ENCODE results near the gene PLIN5.
"Not testable (repeated sequence)": the region's sequence is repeated elsewhere in the genome, so short reads cannot be mapped to it uniquely, and the experiment has no call there.

Gene PLIN5

GRCh38 chr19:4543842-4544647 is 9.0 kb upstream of the PLIN5 start:
- FAIRE-seq (no peak), DNase-seq (ENCODE audit: insufficient read length, low spot score) (no peak)

GRCh38 chr19:4542896-4543841 is 8.1 kb upstream of the PLIN5 start:
- DNase-seq (ENCODE audit: insufficient read length, low spot score) (no peak), FAIRE-seq (no peak)

- not testable (repeated sequence) for DNase-seq (ENCODE audit: insufficient read length, low spot score); FAIRE-seq
These were observed 6.8 kb upstream of the PLIN5 start for GRCh38 chr19:4541806-4542145.

- FAIRE-seq (no peak), DNase-seq (ENCODE audit: insufficient read length, low spot score) (no peak)
These were observed 6.2 kb upstream of the PLIN5 start for GRCh38 chr19:4541114-4541805.

- DNase-seq (ENCODE audit: insufficient read length, low spot score) (no peak), FAIRE-seq (no peak)
These were observed 4.9 kb upstream of the PLIN5 start, which contains the start of gene LRG1 for GRCh38 chr19:4539693-4540581. Gene LRG1 (minus strand): TSS chr19:4540036. CDS start chr19:4540013, 23 bp downstream.

GRCh38 chr19:4539169-4539692 is 4.2 kb upstream of the PLIN5 start:
- DNase-seq (ENCODE audit: insufficient read length, low spot score), result no peak
- FAIRE-seq, result no peak

GRCh38 chr19:4538601-4538954 is 3.6 kb upstream of the PLIN5 start:
- DNase-seq (ENCODE audit: insufficient read length, low spot score) (no peak), FAIRE-seq (no peak)

GRCh38 chr19:4537953-4538600 is 3.1 kb upstream of the PLIN5 start:
- FAIRE-seq, result no peak
- no peak for DNase-seq (ENCODE audit: insufficient read length, low spot score)

GRCh38 chr19:4536798-4537197 is 1.8 kb upstream of the PLIN5 start:
- FAIRE-seq, result no peak
- DNase-seq (ENCODE audit: insufficient read length, low spot score), result no peak

- no peak for FAIRE-seq
- no peak for DNase-seq (ENCODE audit: insufficient read length, low spot score)
These were observed 1.1 kb downstream of the PLIN5 start for GRCh38 chr19:4533835-4534424.

GRCh38 chr19:4533334-4533733 is 1.7 kb downstream of the PLIN5 start:
- FAIRE-seq (no peak), DNase-seq (ENCODE audit: insufficient read length, low spot score) (no peak)

GRCh38 chr19:4531562-4532165 is 3.4 kb downstream of the PLIN5 start:
- DNase-seq (ENCODE audit: insufficient read length, low spot score) (no peak), FAIRE-seq (no peak)

GRCh38 chr19:4529924-4530522 is 5.0 kb downstream of the PLIN5 start:
- DNase-seq (ENCODE audit: insufficient read length, low spot score), result no peak
- FAIRE-seq, result no peak

- no peak for FAIRE-seq
These were observed 6.2 kb downstream of the PLIN5 start for GRCh38 chr19:4528843-4529242.

GRCh38 chr19:4527377-4527776 is 7.6 kb downstream of the PLIN5 start:
- DNase-seq (ENCODE audit: insufficient read length, low spot score); FAIRE-seq: not testable (repeated sequence)

More at GRCh38 chr19:4528843-4529242, 6.2 kb downstream of the PLIN5 start:
- no peak for DNase-seq (ENCODE audit: insufficient read length, low spot score)

- DNase-seq (ENCODE audit: insufficient read length, low spot score), result no peak
These were observed 9.4 kb downstream of the PLIN5 start for GRCh38 chr19:4525563-4526002.

GRCh38 chr19:4524808-4525562 is 10.0 kb downstream of the PLIN5 start:
- FAIRE-seq (no peak), DNase-seq (ENCODE audit: insufficient read length, low spot score) (no peak)

More at GRCh38 chr19:4525563-4526002, 9.4 kb downstream of the PLIN5 start:
- no peak for FAIRE-seq
